Body of pancreas (tissue), 4 donors: Measurements from ENCODE around the gene ORC4. TPM values are rescaled to one million over a fixed set of nuclear protein-coding genes. Genes with fewer than 3 reads are reported as not detected.

Source experiments
- ATAC-seq: fragments of 150-250 bp; one replicate; pipeline ENCODE4 v1.9.1; 2016
- DNase-seq, 4 donors: peaks; one replicate each; pipeline ENCODE4 v3.0.0-alpha.2; 2019
- H3K27ac ChIP-seq, 4 donors: fragments of 200-600 bp; sonication (generic); 1 replicate in 3 of 4; 2 replicates in 1 of 4; pipeline versions ENCODE4 v1.5.1 to v1.6.1; 2016 to 2019; ENCODE audit warnings: mild to moderate bottlenecking in 1 of 4, mixed read lengths in 1 of 4, moderate library complexity in 1 of 4
- H3K27me3 ChIP-seq, 2 donors: fragments of 200-600 bp; sonication (generic); one replicate each; pipeline ENCODE4 v1.6.0; 2016; ENCODE audit warnings: mild to moderate bottlenecking in 1 of 2
- H3K36me3 ChIP-seq, 2 donors: fragments of 200-600 bp; sonication (generic); replicated peaks in 1 of 2; 2 replicates each; pipeline ENCODE4 v1.5.1; 2016; ENCODE audit warnings: low read depth in 2 of 2; ENCODE audit not compliant: insufficient read depth in 1 of 2
- H3K4me1 ChIP-seq: fragments of 200-600 bp; sonication (generic); one replicate; pipeline ENCODE4 v1.6.0; 2016
- H3K4me3 ChIP-seq, 2 donors: fragments of 200-600 bp; sonication (generic); 1 replicate in 1 of 2; 2 replicates in 1 of 2; pipeline ENCODE4 v1.5.1; 2016 to 2019
- H3K9me3 ChIP-seq, 3 donors: fragments of 200-600 bp; sonication (generic); 1 replicate in 2 of 3; 2 replicates in 1 of 3; pipeline ENCODE4 v1.5.1; 2016
- POLR2A ChIP-seq, 3 donors: fragments of 450-650 bp; IDR thresholded peaks; one replicate each; pipeline ENCODE4 v1.6.1; 2016; ENCODE audit warnings: antibody characterized with exemption in 3 of 3, mild to moderate bottlenecking in 2 of 3
- WGBS, 2 donors: methylation state at CpG; one replicate each; pipeline ENCODE4 v1.1.5; 2017; 5-methylcytosine and 5-hydroxymethylcytosine counted together
- intact Hi-C: fragments of 100-400 bp; cut with DNase I; formaldehyde crosslinking; loops from one replicate; pipeline ENCODE4 v1.15.1; 2023
- total RNA-seq, 2 donors: library from RNA; depleted of rRNA; stranded (reverse); fragments of >200 nt; gene quantifications; one replicate each; pipeline ENCODE4 v1.1.0, GENCODE V29; 2016
- TF ChIP-seq, protein P1 (sequence below), 7 experiments: fragments of 450-650 bp in 4 of 7; fragments of 200-600 bp in 3 of 7; sonication (generic) in 3 of 7; IDR thresholded peaks; one replicate each; pipeline ENCODE4 v1.5.1; 2016 to 2019; ENCODE audit warnings: antibody characterized with exemption in 7 of 7

ORC4 gene
- total RNA-seq, 2 donors from 2014 or later: 10.9 to 20.0 TPM

DNA sequence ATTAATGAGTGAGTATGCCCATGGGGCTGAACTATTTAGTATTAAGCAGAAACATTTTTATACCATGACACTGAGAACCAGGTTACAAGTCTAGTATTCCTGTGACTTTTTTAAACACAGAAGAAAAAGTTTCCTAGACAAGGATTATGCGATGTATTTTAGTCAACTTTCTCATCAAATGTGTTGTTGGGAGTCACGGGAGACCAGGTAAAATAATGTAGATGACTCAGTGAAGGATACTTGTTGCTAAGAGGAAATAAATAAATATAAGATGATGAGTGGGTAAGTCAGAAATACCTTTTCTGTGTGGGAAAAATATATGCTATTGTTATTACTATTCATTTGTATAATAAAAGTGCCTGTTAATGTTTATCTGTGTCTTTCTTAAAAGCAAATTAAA, 23.8 kb upstream of the ORC4 start:
- WGBS, 2 donors: 94 to 97% methylated on average over 2 of the region's 2 CpGs
- DNase-seq: no peak
- H3K4me3 ChIP-seq: no peak overlapping the region
- no peaks in the 10 kb centered on the region for H3K36me3 ChIP-seq
- TF ChIP-seq POLR2A (IDR thresholded peaks at IDR 0.05): no peak
- TF ChIP-seq, protein P1, sequence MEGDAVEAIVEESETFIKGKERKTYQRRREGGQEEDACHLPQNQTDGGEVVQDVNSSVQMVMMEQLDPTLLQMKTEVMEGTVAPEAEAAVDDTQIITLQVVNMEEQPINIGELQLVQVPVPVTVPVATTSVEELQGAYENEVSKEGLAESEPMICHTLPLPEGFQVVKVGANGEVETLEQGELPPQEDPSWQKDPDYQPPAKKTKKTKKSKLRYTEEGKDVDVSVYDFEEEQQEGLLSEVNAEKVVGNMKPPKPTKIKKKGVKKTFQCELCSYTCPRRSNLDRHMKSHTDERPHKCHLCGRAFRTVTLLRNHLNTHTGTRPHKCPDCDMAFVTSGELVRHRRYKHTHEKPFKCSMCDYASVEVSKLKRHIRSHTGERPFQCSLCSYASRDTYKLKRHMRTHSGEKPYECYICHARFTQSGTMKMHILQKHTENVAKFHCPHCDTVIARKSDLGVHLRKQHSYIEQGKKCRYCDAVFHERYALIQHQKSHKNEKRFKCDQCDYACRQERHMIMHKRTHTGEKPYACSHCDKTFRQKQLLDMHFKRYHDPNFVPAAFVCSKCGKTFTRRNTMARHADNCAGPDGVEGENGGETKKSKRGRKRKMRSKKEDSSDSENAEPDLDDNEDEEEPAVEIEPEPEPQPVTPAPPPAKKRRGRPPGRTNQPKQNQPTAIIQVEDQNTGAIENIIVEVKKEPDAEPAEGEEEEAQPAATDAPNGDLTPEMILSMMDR (IDR thresholded peaks at IDR 0.05): no peak
- peaks cover 4% of the 10 kb centered on the region for H3K4me1 ChIP-seq
- intact Hi-C loops: no loop called here
- no peak for ATAC-seq
- no peak overlapping the region for H3K27ac ChIP-seq
- H3K9me3 ChIP-seq: no peaks in the 10 kb centered on the region
- no peaks in the 10 kb centered on the region for H3K27me3 ChIP-seq

DNA sequence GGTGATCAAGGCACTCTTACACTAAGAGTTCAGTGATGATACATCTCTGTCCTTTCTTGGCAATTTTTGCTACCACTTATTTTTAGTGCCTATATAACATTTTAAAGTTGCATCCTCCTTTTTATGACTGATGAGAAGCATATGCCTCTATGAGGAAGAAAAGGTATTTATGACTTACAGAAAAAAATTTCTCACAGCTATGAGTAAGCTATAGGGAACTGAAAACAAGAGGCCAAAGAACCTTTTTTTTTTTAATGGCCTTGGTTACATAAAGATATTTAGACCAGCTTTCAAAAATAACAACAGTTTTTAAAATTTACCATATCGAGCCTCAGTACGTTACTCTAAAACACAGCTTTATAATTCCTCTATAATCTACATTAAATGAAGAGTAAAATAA, 21.7 kb upstream of the ORC4 start:
- intact Hi-C loops: no loop called here
- Histone ChIP-seq H3K4me3 (no peak overlapping the region), H3K9me3 (no peaks in the 10 kb centered on the region), H3K36me3 (no peaks in the 10 kb centered on the region), H3K4me1 (no peaks in the 10 kb centered on the region), H3K27ac (no peak overlapping the region), H3K27me3 (no peaks in the 10 kb centered on the region)
- TF ChIP-seq POLR2A (IDR thresholded peaks at IDR 0.05): no peak
- TF ChIP-seq, protein P1 (IDR thresholded peaks at IDR 0.05): no peak
- 91 to 94% methylated on average over 2 of the region's 2 CpGs for WGBS, 2 donors
- ATAC-seq (no peak), DNase-seq (no peak)

DNA sequence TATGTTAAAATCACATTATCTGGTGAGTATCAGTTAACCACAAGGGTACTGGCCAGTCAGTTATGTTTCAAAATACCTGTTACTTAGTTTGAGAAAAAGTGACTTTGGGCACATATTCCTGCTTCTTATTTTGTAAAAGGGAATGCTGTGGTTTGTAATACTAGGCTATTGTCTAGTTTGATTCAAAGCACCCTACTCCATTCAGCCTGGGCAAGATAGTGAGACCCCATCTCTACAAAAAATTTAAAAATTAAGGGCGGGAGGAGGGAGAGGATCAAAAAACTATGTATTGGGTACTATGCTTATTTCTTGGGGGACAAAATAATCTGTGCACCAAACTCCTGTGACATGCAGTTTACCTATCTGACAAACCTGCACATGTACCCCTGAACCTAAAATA, 19.2 kb upstream of the ORC4 start:
- TF ChIP-seq, protein P1 (IDR thresholded peaks at IDR 0.05): no peak
- no peak for TF ChIP-seq POLR2A (IDR thresholded peaks at IDR 0.05)
- WGBS, 2 donors: 95 to 100% methylated on average over 1 of the region's 1 CpG
- ATAC-seq: no peak

DNA sequence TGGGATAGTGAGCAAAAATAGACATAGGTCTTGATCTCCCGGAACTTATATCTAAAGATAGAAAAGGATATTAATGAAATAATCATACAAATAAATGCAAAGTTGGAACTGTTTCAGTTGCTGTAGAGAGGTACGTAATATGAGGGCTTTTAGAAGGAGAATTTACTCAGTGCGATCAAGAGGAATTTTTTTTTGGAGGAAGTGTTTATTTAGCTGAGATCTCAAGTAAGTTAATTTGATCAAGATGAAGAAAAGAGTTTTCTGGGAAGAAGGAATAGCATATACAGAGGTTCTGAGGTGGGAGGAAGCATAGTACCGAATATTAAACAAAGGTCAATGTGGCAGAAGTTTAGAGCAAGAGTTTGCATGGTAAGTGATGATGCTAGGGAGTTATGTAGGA, 11.7 kb upstream of the ORC4 start:
- no peak overlapping the region for H3K4me3 ChIP-seq
- TF ChIP-seq POLR2A (IDR thresholded peaks at IDR 0.05): no peak
- TF ChIP-seq, protein P1 (IDR thresholded peaks at IDR 0.05): no peak
- ATAC-seq (no peak), DNase-seq (no peak)
- WGBS, 2 donors: 69 to 72% methylated on average over 4 of the region's 4 CpGs
- no peaks in the 10 kb centered on the region for H3K9me3 ChIP-seq
- no peak overlapping the region for H3K27ac ChIP-seq
- intact Hi-C loops: no loop called here
- H3K27me3 ChIP-seq: no peaks in the 10 kb centered on the region
- no peaks in the 10 kb centered on the region for H3K36me3 ChIP-seq
- peaks cover 4% of the 10 kb centered on the region for H3K4me1 ChIP-seq

More for the DNA sequence above, 19.2 kb upstream of the ORC4 start:
- no peak overlapping the region for H3K4me3 ChIP-seq
- intact Hi-C loops: no loop called here
- H3K4me1 ChIP-seq: no peaks in the 10 kb centered on the region
- DNase-seq: no peak
- H3K9me3 ChIP-seq: no peaks in the 10 kb centered on the region
- H3K27ac ChIP-seq: no peak overlapping the region
- no peaks in the 10 kb centered on the region for H3K36me3 ChIP-seq
- H3K27me3 ChIP-seq: no peaks in the 10 kb centered on the region

DNA sequence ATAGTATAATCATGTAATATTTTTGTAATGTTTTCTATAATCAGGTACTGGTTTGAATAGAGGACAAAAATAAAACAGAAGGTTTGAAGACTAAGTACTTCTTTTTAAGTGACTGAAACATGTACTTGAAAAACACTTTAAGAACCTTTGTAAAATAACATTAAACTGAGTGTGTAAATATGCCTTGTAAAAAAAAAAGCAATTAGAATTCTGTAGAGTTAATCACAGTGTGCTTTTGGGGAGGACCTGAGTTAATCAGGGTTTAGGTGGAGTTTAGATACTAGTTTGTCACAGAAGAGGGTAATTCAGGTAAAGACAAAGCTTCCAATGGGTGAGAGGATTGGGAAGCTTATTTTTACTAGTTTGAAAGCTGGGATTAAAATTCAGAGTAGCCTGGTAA, 10.6 kb upstream of the ORC4 start:
- TF ChIP-seq, protein P1 (IDR thresholded peaks at IDR 0.05): no peak
- no peak for TF ChIP-seq POLR2A (IDR thresholded peaks at IDR 0.05)
- no peak overlapping the region for H3K4me3 ChIP-seq
- no peak overlapping the region for H3K27ac ChIP-seq
- intact Hi-C loops: no loop called here
- DNase-seq (no peak), ATAC-seq (no peak)
- no peaks in the 10 kb centered on the region for H3K36me3 ChIP-seq
- H3K27me3 ChIP-seq: no peaks in the 10 kb centered on the region
- H3K4me1 ChIP-seq: peaks cover 4% of the 10 kb centered on the region
- H3K9me3 ChIP-seq: no peaks in the 10 kb centered on the region
